Measurements from ENCODE around the gene NPAS3.

The NPAS3 gene

DNA sequence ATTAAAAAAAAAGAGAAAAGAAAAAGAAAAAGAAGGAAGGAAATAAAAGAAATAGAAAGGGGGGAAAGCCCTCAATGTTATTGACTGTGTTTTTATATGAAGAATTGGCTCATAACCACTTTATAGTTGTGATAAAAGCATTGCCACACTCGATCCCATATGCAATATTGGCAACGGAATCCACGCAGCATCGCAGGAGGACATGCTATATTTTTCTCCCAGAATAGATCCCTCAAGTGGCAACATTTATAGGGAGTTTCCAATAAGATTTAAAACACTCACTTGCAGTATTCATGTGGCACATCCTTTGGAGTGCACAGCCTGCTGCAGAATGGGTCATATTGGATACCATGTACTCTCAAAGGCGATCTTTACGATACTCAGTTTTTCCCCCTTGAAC, 788.9 kb downstream of the NPAS3 start:
- ChIA-PET CTCF (interaction anchor here (0.7 kb wide), 1 partner anchor 82 kb away, joined by 6 read pairs; no protein-coding TSS in a partner anchor), POLR2A (ENCODE audit: low non-redundant PET) (no interaction called here)
- DNase-seq (ENCODE audit: low spot score) = no peak
- H3K27ac ChIP-seq = no peak overlapping the region
- TF ChIP-seq, protein P1, sequence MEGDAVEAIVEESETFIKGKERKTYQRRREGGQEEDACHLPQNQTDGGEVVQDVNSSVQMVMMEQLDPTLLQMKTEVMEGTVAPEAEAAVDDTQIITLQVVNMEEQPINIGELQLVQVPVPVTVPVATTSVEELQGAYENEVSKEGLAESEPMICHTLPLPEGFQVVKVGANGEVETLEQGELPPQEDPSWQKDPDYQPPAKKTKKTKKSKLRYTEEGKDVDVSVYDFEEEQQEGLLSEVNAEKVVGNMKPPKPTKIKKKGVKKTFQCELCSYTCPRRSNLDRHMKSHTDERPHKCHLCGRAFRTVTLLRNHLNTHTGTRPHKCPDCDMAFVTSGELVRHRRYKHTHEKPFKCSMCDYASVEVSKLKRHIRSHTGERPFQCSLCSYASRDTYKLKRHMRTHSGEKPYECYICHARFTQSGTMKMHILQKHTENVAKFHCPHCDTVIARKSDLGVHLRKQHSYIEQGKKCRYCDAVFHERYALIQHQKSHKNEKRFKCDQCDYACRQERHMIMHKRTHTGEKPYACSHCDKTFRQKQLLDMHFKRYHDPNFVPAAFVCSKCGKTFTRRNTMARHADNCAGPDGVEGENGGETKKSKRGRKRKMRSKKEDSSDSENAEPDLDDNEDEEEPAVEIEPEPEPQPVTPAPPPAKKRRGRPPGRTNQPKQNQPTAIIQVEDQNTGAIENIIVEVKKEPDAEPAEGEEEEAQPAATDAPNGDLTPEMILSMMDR (conservative IDR thresholded peaks at IDR 0.05; ENCODE audit: low read depth) = no peak

DNA sequence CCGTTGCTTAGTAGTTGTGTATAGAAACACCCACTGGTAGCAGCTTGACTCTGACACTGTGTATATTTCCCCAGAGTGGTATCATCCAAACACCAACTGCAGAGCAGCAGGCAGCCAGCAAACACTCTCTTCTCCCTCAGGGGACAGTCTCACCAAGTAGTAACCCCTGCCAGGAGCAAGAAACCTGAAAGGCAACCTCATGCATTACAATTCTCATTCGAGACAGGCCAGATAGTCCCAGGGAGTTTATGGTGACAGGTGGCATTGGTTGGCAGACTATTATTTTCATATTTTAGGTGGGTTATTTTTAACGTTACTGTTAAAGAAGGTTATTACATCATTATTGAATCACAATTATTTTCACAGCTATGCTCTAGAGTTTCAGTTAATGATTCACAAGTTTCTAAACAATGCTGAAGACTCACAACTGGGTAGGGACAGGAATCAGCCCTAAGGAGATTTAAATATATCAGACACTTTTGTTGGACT, 789.4 kb downstream of the NPAS3 start:
- no peak for DNase-seq (ENCODE audit: low spot score)
- no peak overlapping the region for H3K27ac ChIP-seq
- ChIA-PET POLR2A (ENCODE audit: low non-redundant PET) (no interaction called here), CTCF (no interaction called here)
- TF ChIP-seq, protein P1 (conservative IDR thresholded peaks at IDR 0.05; ENCODE audit: low read depth) = no peak

DNA sequence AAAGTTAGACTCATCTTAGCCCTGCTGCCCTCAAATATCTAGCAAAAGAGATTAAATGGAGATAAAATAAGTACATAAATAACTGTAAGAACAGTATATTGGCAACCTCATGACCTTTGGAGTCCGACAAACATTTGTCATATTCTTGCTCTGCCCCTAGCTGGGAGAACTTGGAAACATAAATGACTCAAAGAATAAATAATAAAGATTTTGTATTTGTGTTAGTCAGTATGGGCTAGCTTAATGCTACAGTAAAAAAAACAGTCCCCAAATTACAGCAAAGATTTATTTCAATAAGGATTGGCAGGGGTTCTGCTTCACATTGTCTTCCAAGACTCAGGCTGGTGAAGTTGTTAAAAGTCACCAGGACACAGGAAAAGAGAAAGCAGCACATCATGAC, 791.5 kb downstream of the NPAS3 start:
- CTCF ChIA-PET = interaction anchor here (0.7 to 1.3 kb wide), 2 partner anchors 233 to 476 kb away, joined by 3 read pairs; no protein-coding TSS in a partner anchor
- TF ChIP-seq, protein P1 (conservative IDR thresholded peaks at IDR 0.05; ENCODE audit: low read depth) = no peak
- POLR2A ChIA-PET (ENCODE audit: low non-redundant PET) = no interaction called here
- no peak for DNase-seq (ENCODE audit: low spot score)
- H3K27ac ChIP-seq = no peak overlapping the region

DNA sequence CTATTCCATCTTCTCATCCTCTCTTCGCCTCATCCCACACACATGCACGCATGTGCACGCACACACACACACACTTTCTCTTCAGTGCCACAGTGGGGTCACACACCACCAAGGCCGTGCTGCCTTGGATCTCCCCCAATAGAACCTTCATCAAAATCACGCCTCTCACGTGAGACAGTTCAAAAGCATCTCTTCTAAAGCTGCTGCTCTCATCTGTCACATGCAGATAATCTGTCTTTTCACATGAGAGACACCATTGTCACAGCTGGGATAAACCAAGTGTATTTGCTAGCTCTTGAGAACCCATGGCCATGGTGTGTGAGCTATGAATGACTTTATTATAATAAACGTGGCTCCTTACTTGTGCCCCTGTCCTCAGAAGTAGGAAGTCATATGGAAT, 793.5 kb downstream of the NPAS3 start:
- CTCF ChIA-PET = no interaction called here
- no peak for DNase-seq (ENCODE audit: low spot score)
- POLR2A ChIA-PET (ENCODE audit: low non-redundant PET) = no interaction called here
- no peak overlapping the region for H3K27ac ChIP-seq
- TF ChIP-seq, protein P1 (conservative IDR thresholded peaks at IDR 0.05; ENCODE audit: low read depth) = no peak

DNA sequence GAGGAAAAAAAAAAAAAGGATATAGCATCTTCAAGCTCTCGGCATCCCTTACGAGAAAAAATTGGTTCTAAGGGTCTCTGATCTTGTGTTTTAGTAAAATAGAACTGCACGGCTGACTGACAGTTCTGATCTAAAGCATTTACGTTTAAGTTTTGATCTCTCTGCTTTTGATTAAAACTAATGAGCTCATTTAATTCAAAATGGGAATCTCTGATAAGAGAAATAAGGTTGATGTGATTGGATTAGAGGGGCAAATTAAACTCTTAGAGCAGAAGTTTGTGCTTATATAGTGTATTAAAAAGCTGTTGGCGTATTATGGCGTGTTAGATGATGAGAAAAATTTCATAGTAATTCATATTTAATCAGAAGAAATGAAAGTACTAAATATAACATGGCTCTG, 794.6 kb downstream of the NPAS3 start:
- no peak overlapping the region for H3K27ac ChIP-seq
- CTCF ChIA-PET = interaction anchor here (0.6 kb wide), 2 partner anchors 301 to 1829 kb away, joined by 3 to 4 read pairs; no protein-coding TSS in a partner anchor

DNA sequence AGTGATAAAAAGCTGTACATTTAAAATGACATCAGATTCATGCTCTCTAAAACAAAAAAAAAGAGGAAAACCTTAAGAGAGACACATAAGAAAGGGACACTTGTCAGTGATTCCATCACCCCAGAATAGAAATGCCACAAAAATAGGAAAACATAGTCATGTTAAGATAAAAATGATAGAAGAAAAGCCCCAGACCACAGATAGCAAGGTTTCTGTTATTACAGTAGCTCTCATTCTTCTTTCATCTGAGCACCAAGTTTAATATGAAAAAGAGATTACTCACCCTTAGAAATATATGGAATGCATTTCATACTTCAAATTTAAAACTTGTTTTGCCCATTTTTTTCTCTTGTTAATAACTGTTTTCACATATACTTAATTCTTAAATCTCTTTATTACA, 795.0 kb downstream of the NPAS3 start:
- ChIA-PET POLR2A (ENCODE audit: low non-redundant PET) (no interaction called here), CTCF (interaction anchor here (0.6 kb wide), 2 partner anchors 301 to 1829 kb away, joined by 3 to 4 read pairs; no protein-coding TSS in a partner anchor)
- TF ChIP-seq, protein P1 (conservative IDR thresholded peaks at IDR 0.05; ENCODE audit: low read depth) = no peak
- H3K27ac ChIP-seq = no peak overlapping the region
- no peak for DNase-seq (ENCODE audit: low spot score)

More for the DNA sequence above, 794.6 kb downstream of the NPAS3 start:
- POLR2A ChIA-PET (ENCODE audit: low non-redundant PET) = no interaction called here
- TF ChIP-seq, protein P1 (conservative IDR thresholded peaks at IDR 0.05; ENCODE audit: low read depth) = no peak
- DNase-seq (ENCODE audit: low spot score) = no peak

Measured in RWPE1 (cell line).